Activated CD8-positive, alpha-beta memory T cell treated with anti-CD3 and anti-CD28 coated beads, Interleukin-2, amount 50 U/mL, for 1 hour (primary cell): ENCODE results near the gene IGSF23.
A peak's percentile ranks its signal among the peaks of the same experiment; 100 is the strongest.

Source experiments
- DNase-seq: peaks from one replicate; pipeline ENCODE4 v3.0.0-alpha.2; 2020; ENCODE audit errors: extremely low read depth

Gene IGSF23, protein sequence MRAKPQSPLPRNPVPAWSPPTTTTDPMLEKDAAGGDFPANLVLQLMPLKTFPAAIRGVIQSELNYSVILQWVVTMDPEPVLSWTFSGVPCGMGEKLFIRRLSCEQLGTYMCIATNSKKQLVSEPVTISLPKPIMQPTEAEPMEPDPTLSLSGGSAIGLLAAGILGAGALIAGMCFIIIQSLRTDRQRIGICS

GRCh38 chr19:44613295-44614178 lies at the start of gene IGSF23:
Gene IGSF23, plus strand, starts transcription at chr19:44613563. Its CDS starts 83 bp downstream, at chr19:44613646.
- no peak for DNase-seq

DNA sequence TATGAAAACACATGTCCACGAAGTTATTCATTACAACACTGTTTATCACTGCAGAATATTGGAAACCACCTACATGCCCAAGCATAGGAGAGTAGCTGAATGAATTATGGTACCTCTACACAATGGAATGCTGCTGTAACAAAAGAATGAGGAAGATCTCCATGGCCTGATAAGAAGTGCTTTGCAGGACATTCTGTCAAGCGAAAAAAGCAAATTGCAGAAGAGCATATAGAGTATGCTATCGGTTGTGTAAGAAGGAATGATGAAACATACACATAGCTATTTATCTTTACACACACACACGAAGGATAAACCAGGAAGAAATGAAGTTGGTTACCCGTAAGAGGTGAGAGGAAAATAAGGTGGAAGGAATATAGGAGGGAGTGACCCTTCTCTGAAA lies 46.4 kb upstream of the IGSF23 start:
- no peak for DNase-seq

- no peak for DNase-seq
These were observed 45.6 kb upstream of the IGSF23 start for GRCh38 chr19:44567745-44568144.

- no peak for DNase-seq
These were observed 42.8 kb upstream of the IGSF23 start for GRCh38 chr19:44570603-44570983.

DNA sequence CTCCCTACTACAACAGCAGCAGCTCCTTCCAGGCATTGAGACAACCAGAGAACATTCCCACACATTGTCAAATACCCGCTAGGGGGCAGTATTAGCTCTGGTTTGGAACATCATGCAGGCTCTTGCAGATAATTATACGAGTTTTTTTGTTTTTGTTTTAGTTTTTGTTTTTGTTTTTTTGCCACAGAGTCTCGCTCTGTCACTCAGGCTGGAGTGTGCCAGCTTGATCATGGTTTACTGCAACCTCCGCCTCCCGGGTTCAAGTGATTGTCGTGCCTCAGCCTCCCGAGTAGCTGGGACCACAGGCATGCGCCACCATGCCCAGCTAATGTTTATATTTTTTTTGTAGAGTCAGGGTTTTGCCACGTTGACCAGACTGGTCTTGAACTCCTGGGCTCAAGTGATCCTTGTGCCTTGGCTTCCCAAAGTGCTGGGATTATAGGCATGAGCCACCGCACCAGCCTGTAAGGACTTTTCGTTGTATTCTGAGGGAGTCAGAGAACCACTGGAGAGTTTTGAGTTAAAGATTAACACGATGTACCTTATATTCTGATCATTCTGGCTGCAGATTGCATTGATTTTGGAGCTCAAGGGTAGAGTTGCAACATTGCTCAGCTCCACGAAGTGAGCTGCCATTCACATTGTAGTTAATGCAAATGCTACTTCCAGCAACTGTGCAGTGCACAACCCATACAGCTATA lies 42.2 kb upstream of the IGSF23 start:
- DNase-seq, result peak; percentile 1

DNA sequence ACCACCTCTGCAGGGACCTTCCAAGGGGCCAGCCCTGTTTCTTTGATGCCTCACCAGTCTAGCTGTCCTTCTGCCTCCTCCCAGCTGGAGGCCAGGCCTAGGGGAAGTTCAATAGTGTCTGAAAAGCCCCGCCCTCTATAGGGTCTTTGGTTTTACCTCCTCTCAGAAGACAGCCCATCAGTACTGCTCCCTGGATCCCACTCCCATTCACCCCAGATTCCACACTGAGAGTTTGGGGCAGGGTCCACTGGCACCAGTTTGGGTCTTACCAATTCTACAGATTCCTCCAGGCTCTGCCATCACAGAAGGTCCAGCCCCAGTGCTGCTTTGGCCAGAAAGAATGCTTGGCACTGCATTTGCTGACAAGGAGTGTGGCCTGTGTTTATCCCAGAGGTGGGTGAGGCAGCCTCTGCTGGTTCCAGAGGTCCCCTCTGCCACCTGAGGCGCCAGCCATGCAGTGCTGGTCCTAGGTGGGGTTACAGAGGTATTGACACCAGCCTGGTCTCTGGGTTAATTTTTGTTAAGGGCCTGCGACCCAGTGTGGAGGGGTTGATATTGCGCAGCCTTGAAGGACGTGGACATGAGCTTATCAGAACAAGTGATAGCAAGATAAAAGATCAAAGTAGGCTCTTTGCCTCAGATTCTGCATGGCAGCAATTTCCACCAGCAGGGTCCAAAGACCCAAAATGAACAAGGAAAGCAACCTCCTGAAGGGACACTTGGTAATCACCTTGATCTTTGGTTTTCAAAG lies 41.4 kb upstream of the IGSF23 start:
- no peak for DNase-seq

- no peak for DNase-seq
These were observed 40.8 kb upstream of the IGSF23 start for GRCh38 chr19:44572581-44572900.

- DNase-seq, result no peak
These were observed 40.2 kb upstream of the IGSF23 start for GRCh38 chr19:44573183-44573582.

- no peak for DNase-seq
These were observed 39.7 kb upstream of the IGSF23 start for GRCh38 chr19:44573627-44574026.

DNA sequence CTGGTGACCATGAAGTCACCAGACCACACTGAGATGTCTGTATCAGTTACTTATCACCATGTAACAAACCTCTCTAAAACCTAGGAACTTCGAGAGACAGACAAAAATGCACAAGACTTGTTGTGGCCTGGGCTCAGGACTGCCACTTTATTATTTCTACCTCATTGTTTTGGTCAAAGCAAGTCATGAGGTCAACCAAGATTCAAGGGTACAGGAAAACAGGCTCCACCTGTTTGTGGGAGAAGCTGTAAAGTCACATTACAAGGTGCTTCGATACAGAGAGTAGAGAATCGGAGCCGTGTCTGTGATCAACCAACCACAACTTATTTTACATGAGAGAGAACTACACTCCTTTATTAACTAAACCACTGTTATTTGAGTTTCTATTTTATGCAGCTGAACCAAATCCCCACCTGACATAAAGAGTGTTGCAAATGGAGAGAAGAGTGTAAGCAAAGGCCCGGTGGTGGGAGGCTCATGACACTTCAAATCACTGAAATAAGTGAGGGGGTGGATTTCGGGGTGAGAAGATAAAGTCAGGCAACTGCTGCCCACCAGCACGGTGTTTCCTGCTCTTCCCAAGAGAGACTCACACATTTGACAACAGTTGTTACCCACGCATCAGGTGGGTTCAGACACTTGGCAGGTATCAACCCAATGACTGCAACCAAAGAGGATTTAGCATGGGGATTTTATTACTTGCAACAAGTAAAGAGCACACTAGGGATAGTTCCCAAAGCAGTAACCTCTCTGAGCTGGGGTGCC lies 39.0 kb upstream of the IGSF23 start:
- no peak for DNase-seq

DNA sequence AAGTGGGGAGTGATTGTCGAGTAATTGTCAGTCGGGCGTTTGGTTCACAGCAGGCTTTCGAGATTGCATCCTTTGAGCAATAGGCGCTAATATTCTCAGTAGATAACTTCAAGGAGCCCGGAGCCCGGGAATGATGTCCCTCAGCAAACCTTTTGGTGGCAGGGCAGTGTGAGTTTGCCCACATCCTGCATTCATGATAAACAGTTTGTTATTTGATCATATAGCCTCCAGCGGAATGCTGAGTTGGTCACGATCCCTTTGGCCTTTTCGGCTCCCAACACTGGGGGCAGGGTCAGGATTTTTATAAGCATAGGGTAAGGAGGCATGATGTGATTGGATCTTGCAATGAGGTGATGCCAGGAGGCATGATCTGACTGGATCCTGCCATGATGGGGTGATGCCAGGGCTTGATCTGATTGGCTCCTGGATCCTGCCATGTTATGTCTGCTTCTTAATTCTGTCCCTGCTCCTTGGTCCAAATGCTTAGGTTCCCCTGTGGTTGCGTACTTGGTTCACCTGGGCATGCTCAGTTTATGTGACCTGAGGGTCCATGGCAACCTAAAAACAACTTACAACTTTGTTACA lies 38.2 kb upstream of the IGSF23 start:
- DNase-seq, result no peak

- no peak for DNase-seq
These were observed 36.4 kb upstream of the IGSF23 start for GRCh38 chr19:44576843-44577565.

DNA sequence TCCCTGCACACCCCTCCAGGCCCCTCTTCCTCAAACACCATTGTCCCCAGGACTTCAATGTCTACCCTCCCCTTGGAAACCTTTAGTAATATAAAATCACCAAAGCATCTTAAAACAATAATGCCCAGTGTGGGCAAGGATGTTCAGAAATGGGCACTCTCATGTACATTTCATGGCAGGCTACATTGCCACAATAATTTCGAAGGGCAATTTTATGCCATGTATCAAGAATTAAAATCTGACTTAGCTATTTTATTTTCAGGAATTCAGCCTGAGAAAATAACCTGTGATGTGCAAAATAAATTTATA lies 35.8 kb upstream of the IGSF23 start:
- no peak for DNase-seq

DNA sequence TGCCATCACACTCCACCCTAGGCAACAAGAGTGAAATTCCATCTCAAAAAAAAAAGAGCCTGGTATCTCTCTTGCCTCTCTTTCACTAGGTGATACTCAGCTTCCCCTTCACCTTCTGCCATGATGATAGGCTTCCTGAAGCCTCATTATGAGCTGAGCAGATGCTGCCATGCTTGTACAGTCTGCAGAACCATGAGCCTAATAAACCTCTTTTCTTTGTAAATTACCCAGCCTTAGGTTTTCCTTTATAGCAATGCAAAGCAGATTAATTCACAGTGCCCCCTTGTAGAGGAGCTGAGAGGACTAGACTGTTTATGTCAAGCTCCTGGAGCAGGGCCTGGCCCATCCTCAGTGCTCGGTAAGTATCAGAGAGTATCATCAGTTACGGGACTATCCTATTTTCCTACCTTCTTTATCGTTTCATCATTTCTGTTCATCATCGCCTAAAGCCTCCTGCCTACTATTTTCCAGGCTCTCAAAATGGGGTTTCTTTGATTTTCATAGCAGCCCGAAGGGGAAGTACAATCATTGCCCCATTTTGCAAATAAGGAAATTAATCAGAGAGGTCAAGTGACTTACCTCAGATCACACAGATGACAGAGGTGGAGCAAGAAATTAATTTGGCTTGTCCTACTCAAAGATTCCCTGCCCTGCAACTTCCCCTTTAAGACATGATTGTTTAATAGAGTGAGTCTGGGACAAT lies 33.5 kb upstream of the IGSF23 start:
- DNase-seq, result no peak

DNA sequence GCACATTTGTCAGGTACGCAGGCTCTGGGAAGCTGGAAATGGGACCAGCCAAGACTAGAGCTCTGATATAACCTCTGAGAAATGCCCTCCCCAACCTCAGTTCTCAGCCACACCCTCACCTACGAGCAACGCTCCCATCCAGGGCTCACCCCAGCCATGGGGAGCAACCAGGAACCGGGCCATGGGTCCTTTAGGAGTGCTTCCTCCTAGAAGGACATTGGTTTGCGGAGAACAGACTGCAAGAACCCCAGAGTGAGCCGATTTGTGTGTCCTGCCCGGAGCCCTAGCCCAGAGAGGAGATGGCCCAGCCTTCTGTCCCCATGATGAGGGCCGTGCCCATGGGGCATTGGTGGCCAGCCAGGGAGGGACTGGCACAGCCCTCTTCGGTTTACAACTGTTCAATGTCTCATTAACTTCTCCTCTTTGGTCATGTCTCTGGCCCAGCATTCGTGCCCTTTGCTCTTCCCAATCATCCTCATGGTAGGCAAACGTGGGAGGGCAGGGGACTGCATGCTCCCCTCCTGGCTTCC lies 32.9 kb upstream of the IGSF23 start:
- DNase-seq, result no peak

- no peak for DNase-seq
These were observed 32.1 kb upstream of the IGSF23 start for GRCh38 chr19:44581288-44581687.

- no peak for DNase-seq
These were observed 30.6 kb upstream of the IGSF23 start for GRCh38 chr19:44582581-44583265.

DNA sequence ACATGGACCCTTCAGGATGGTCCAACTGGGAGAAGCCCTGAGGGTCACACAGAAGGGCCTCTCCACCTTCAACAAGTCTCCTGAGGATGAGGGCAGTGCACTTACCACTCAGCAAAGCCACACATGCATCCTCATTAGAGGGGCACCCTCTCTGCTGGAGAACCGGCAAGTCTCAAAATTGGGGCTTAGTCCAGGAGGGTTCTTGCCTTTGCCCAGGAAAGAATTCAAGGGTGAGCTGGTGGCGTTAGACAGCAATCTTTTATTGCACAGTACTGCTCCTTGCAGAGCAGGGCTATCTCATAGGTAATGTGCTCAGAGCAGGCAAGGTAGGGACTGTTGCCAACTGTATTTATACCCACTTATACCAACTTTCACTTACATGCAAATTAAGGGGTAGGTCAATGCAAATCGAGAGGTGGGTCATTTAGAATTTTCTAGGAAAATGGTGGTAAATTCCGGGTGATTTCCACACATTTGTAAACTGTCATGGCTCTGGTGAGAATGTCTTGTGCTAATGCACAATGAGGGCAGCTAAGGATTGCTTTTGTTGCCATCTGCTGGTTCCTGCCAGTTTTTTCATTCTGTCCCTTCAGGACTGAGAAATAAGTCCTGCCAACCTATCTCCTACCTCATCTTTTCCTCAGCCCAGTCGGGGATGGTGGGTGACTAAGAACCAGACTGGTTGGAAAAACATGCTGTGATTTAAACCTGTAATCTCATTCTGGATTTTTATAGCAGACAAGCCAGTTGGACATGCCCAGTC lies 27.8 kb upstream of the IGSF23 start:
- no peak for DNase-seq
